Measurements from ENCODE around the gene MSANTD1.

Gene MSANTD1

DNA sequence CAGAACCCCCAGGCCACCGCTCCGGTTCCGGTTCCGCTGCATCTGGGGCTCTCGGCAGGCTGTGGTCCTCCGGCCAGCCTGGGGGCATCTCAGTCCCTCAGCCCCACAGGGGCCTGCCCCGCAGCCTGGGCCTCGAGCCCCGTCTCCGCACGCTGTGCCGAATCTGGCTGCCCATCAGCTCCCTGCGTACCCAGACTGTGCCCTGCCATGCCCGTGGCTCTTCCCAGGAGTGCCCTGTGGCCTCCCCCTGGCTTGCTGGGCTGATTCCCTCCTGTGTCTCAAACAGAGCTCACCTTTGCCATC, 830 bp upstream of the MSANTD1 start:
- no peak for DNase-seq (ENCODE audit: low read depth in 1 of 2, low spot score in 1 of 2)
- Histone ChIP-seq H3K4me3 (replicated peaks; ENCODE audit: insufficient read depth, low read length) (no peak overlapping the region), H3K27ac (replicated peaks) (no peak overlapping the region), H3K27me3 (ENCODE audit: insufficient read depth, poor library complexity, severe bottlenecking) (no peaks in the 10 kb centered on the region)
- TF ChIP-seq GABPA (IDR thresholded peaks at IDR 0.05; ENCODE audit: low read depth), result no peak
- TF ChIP-seq CTCF (IDR thresholded peaks at IDR 0.05; ENCODE audit: insufficient read depth, low read length), result no peak
- no peak for TF ChIP-seq POLR2AphosphoS5 (IDR thresholded peaks at IDR 0.05; ENCODE audit: low read depth)
- no peak for TF ChIP-seq SPI1 (IDR thresholded peaks at IDR 0.05; ENCODE audit: borderline replicate concordance, low read depth)
- TF ChIP-seq, protein P1, sequence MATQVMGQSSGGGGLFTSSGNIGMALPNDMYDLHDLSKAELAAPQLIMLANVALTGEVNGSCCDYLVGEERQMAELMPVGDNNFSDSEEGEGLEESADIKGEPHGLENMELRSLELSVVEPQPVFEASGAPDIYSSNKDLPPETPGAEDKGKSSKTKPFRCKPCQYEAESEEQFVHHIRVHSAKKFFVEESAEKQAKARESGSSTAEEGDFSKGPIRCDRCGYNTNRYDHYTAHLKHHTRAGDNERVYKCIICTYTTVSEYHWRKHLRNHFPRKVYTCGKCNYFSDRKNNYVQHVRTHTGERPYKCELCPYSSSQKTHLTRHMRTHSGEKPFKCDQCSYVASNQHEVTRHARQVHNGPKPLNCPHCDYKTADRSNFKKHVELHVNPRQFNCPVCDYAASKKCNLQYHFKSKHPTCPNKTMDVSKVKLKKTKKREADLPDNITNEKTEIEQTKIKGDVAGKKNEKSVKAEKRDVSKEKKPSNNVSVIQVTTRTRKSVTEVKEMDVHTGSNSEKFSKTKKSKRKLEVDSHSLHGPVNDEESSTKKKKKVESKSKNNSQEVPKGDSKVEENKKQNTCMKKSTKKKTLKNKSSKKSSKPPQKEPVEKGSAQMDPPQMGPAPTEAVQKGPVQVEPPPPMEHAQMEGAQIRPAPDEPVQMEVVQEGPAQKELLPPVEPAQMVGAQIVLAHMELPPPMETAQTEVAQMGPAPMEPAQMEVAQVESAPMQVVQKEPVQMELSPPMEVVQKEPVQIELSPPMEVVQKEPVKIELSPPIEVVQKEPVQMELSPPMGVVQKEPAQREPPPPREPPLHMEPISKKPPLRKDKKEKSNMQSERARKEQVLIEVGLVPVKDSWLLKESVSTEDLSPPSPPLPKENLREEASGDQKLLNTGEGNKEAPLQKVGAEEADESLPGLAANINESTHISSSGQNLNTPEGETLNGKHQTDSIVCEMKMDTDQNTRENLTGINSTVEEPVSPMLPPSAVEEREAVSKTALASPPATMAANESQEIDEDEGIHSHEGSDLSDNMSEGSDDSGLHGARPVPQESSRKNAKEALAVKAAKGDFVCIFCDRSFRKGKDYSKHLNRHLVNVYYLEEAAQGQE (IDR thresholded peaks at IDR 0.05; ENCODE audit: insufficient replicate concordance, low read depth), result no peak

DNA sequence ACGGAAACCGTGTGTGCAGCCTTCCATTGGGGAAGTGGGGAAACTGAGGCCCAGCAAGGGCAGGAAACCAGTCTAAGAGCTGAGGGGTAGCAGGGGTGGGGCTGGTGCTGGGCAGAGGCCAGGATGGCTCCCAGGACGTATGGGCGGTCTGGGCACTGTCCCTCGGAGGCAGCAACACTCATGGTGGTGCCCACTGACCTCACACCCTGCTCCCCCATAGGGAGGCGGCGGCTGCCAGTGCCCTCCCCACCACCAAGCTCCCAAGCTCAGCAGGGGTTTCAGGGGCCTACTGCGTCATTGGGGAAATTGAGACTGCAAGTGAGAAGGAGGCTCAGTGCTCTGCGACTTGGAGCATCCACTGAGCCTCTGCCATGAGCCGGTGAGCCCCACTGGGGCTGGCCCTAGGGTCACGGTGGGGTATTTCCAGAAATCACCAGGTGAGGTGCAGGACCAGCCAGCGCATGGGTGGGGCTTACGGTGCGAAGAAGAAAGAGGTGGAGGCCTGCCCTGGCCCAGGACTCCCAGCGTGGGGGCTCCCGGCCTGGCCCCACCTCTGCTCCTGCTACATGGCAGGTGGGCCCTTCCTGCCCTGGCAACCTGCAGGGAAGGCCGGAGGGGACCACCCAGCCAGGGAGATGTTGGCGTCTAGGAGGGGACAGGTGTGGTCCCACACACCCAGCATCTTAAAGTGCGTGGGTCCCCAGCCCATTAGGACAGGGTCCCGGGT, 915 bp downstream of the MSANTD1 start:
- no peaks in the 10 kb centered on the region for H3K27me3 ChIP-seq (ENCODE audit: insufficient read depth, poor library complexity, severe bottlenecking)
- H3K27ac ChIP-seq (replicated peaks), result no peak overlapping the region
- TF ChIP-seq, protein P1 (IDR thresholded peaks at IDR 0.05; ENCODE audit: insufficient replicate concordance, low read depth), result no peak
- TF ChIP-seq CTCF (IDR thresholded peaks at IDR 0.05; ENCODE audit: insufficient read depth, low read length) (no peak), POLR2AphosphoS5 (IDR thresholded peaks at IDR 0.05; ENCODE audit: low read depth) (no peak), SPI1 (IDR thresholded peaks at IDR 0.05; ENCODE audit: borderline replicate concordance, low read depth) (no peak), GABPA (IDR thresholded peaks at IDR 0.05; ENCODE audit: low read depth) (no peak)
- no peak for DNase-seq (ENCODE audit: low read depth in 1 of 2, low spot score in 1 of 2)
- H3K4me3 ChIP-seq (replicated peaks; ENCODE audit: insufficient read depth, low read length), result no peak overlapping the region

GRCh38 chr4:3250438-3250955, 1.5 kb downstream of the MSANTD1 start:
- Histone ChIP-seq H3K27ac (replicated peaks) (no peak overlapping the region), H3K27me3 (ENCODE audit: insufficient read depth, poor library complexity, severe bottlenecking) (no peaks in the 10 kb centered on the region), H3K4me3 (replicated peaks; ENCODE audit: insufficient read depth, low read length) (no peak overlapping the region)
- DNase-seq (ENCODE audit: low read depth in 1 of 2, low spot score in 1 of 2), result no peak
- no peak for TF ChIP-seq POLR2AphosphoS5 (IDR thresholded peaks at IDR 0.05; ENCODE audit: low read depth)
- TF ChIP-seq GABPA (IDR thresholded peaks at IDR 0.05; ENCODE audit: low read depth), result no peak
- TF ChIP-seq CTCF (IDR thresholded peaks at IDR 0.05; ENCODE audit: insufficient read depth, low read length), result no peak
- TF ChIP-seq, protein P1 (IDR thresholded peaks at IDR 0.05; ENCODE audit: insufficient replicate concordance, low read depth), result no peak
- TF ChIP-seq SPI1 (IDR thresholded peaks at IDR 0.05; ENCODE audit: borderline replicate concordance, low read depth), result no peak

Measured in HL-60 (cell line).